AG04449 (cell line): Measurements from ENCODE around the gene COQ5.
"Not testable (repeated sequence)": the region's sequence is repeated elsewhere in the genome, so short reads cannot be mapped to it uniquely, and the experiment has no call there.

Experiments
- CTCF ChIA-PET: fragments of 350-600 bp; formaldehyde crosslinking; extraction: SDS; loops from one replicate; lab custom pipeline; 2021; ENCODE audit warnings: antibody characterized with exemption; lab: Yijun Ruan, JAX
- POLR2A ChIA-PET: fragments of 400-600, 350-600 bp; formaldehyde crosslinking; extraction: SDS; loops from one replicate; lab custom pipeline; 2020; ENCODE audit warnings: antibody characterized with exemption, inconsistent platforms; lab: Yijun Ruan, JAX
- DNase-seq: peaks from one replicate; pipeline ENCODE4 v3.0.0-alpha.2; 2010; ENCODE audit warnings: low read depth, low spot score
- H3K4me3 ChIP-seq: 2 replicates; pipeline ENCODE4 v1.5.1; 2011; ENCODE audit warnings: low read depth, mild to moderate bottlenecking, control low read depth, low read length
- TF ChIP-seq, protein P1 (sequence below): IDR thresholded peaks from one replicate; pipeline ENCODE4 v1.5.1; 2011; ENCODE audit warnings: mild to moderate bottlenecking, moderate library complexity, low read length, control low read depth, inconsistent platforms; ENCODE audit not compliant: insufficient read depth; ENCODE audit errors: missing control alignments

The COQ5 gene

DNA sequence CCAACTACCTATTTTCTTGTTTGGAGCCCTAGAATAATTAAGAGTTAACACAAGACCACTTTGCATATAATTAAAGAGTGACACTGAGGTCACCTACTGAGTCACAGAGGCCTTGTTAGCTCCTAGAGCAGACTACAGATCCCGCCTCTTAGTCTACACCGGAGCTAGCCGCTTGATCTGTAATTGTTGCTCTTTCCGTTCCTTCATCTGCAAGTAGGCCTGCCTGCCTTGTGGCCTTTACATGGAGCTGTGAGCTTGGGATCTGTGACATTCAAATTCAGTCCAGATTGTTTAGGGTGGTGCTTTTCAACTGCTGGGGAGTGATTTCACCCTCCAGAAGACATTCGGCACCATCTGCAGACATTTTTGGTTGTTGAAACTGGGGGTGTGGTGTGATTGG, 38.6 kb downstream of the COQ5 start:
- H3K4me3 ChIP-seq, result no peak overlapping the region
- ChIA-PET POLR2A (no interaction called here), CTCF (interaction anchor here (12.8 kb wide), 1 partner anchor 21 kb away, joined by 152 read pairs; the partner anchor contains the start of gene SRSF9)
- DNase-seq, result no peak
- TF ChIP-seq, protein P1, sequence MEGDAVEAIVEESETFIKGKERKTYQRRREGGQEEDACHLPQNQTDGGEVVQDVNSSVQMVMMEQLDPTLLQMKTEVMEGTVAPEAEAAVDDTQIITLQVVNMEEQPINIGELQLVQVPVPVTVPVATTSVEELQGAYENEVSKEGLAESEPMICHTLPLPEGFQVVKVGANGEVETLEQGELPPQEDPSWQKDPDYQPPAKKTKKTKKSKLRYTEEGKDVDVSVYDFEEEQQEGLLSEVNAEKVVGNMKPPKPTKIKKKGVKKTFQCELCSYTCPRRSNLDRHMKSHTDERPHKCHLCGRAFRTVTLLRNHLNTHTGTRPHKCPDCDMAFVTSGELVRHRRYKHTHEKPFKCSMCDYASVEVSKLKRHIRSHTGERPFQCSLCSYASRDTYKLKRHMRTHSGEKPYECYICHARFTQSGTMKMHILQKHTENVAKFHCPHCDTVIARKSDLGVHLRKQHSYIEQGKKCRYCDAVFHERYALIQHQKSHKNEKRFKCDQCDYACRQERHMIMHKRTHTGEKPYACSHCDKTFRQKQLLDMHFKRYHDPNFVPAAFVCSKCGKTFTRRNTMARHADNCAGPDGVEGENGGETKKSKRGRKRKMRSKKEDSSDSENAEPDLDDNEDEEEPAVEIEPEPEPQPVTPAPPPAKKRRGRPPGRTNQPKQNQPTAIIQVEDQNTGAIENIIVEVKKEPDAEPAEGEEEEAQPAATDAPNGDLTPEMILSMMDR, result no peak

DNA sequence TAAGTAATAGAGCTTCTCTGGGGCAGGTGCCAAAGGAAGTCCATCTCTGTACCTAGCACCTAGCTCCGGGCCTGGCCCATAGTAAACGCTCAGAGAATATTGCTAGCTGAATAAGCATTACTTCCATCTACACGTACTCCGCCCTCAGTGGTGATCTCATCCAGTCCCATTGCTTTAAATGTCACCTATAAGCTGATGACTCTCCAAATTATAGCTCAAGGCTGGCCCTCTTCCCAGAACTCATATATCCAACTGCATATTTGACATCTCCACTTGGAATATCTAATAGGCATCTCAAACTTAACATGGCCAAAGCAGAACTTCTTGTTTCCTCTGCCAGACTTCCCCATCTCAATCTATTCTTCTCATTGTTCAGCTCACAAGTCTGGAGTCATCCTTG, 39.9 kb downstream of the COQ5 start:
- TF ChIP-seq, protein P1, result no peak
- POLR2A ChIA-PET, result no interaction called here
- CTCF ChIA-PET, result interaction anchor here (0.6 to 12.8 kb wide), 3 partner anchors 9 to 20 kb away, joined by 3 to 152 read pairs (median 3); partner anchors contain the start of gene SRSF9
- DNase-seq, result no peak
- H3K4me3 ChIP-seq, result no peak overlapping the region

DNA sequence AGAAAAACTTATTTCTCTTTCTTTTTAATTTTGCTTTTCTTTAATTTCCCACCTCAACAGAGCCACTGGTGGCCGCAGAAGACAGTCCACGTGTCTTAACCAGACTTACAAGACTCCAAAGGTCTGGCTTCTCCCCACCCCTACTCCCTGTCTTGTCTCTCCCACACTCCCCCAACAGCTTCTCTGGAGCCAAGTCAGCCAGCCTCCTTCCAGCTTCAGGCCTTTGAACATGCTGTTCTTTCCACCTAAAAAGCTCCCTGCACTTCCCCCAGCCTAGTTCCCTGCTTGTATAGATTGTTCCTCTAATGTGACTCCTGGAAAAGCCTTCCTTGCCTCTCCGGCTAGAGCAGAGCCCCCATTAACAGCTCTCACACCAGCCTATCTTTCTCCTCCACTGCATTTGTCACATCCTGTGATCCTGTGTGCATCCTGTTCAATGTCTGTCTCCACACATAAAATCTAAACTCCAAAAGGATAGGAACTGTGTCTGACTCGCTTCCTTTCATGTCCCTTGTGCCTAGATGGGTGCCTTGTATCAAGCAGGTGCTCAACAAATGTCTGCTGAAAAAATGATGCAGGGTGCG, 40.8 kb downstream of the COQ5 start:
- ChIA-PET CTCF (interaction anchor here (12.8 kb wide), 1 partner anchor 19 kb away, joined by 152 read pairs; the partner anchor contains the start of gene SRSF9), POLR2A (interaction anchor here (0.7 kb wide), 1 partner anchor 9 kb away, joined by 4 read pairs; no protein-coding TSS in a partner anchor)
- H3K4me3 ChIP-seq, result no peak overlapping the region
- TF ChIP-seq, protein P1, result no peak
- no peak for DNase-seq

DNA sequence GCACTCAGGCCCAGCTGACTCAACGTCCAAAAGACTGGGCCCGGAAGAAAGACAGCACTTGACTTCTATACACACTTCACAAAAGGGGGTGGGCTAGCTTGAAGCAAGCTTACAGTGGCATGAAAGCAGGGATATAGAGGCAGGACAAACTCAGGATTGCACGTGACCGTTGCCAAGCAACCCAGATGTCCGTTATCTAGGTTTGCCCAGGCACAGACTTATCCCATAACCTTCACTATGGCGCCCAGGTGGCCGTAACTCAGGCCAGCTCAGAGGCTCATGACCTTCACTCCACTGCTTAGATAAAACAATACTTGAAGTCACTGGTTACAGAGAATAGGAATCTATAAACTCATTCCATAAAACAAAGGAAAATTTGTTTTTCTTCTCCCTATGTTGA, 41.4 kb downstream of the COQ5 start:
- DNase-seq, H3K4me3 ChIP-seq, POLR2A ChIA-PET: not testable (repeated sequence)
- CTCF ChIA-PET, result interaction anchor here (0.7 to 12.8 kb wide), 2 partner anchors 16 to 18 kb away, joined by 4 to 152 read pairs; partner anchors contain the start of gene SRSF9

DNA sequence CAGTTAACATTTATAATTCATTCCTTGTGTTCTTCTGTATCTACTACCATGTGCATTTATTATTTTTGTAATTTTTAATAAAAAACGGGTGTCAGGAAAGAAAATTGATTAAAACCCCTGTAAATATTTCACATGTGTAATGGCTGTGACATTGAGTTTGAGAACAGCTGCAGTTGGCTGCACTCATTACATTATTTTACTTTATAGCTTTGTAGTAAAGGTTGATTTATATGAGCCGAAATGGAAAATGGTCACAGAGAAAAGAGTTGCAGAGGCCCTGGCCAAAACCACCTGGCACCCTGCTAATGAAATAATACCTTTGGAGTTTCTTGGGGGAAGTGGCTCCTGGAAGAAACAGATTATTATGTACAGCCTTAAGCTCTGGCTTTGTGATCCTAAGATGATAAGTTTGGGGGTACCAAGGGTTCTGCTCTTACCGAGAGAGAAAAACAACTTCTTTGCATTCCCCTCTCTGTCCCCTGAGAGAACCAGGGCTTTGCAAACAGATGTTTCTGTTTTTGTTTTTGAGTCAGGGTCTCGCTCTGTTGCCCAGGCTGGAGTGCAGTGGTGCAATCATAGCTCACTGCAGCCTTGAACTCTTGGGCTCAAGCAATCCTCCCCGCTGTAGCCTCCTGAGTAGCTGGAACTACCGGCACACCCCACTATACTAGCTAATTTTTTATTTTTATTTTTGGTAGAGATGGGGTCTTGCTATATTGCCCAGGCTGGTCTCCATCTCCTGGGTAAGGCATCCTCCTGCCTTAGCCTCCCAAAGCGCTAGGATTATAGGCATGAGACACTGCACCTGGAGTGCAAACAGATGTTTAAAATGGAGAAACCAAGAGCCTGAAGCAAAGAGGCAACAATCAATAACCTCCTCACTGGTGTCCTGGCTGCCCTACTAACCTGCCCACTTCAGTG, 42.7 kb downstream of the COQ5 start:
- CTCF ChIA-PET, result interaction anchor here (12.8 kb wide), 1 partner anchor 17 kb away, joined by 152 read pairs; the partner anchor contains the start of gene SRSF9
- POLR2A ChIA-PET, result interaction anchor here (0.9 to 1.3 kb wide), 2 partner anchors 9 to 10 kb away, joined by 3 to 6 read pairs; partner anchors contain the start of gene DYNLL1

DNA sequence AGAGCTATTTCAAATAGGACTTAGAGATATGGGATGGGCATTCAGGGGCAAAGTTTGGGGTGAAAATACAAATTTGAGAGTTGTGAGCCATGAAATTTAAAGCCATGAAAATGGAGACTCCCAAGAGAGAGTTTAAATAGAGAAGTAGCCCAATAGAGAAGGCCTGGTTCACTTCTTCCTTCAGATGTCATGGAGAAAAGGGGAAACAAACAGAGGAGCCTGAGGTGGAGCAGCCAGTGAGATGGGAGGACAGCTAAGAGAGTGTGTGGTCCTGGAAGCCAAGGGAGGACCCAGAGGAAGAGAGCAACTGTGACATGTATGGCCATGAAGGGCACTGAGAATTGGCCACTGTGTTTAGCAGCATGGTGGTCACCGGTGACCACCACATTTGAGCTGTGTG, 45.3 kb downstream of the COQ5 start:
- ChIA-PET POLR2A (no interaction called here), CTCF (interaction anchor here (1.5 to 2.1 kb wide), 2 partner anchors 9 to 14 kb away, joined by 8 to 12 read pairs; partner anchors contain the start of gene SRSF9)
- TF ChIP-seq, protein P1, result no peak
- H3K4me3 ChIP-seq, result no peak overlapping the region
- DNase-seq, result no peak

More for the DNA sequence above, 42.7 kb downstream of the COQ5 start:
- TF ChIP-seq, protein P1, result no peak
- DNase-seq, result no peak
- H3K4me3 ChIP-seq, result no peak overlapping the region
